ENCODE results near the gene RFX8. TPM values are rescaled to one million over a fixed set of nuclear protein-coding genes. Genes with fewer than 3 reads are reported as not detected.

RFX8 gene
- polyA plus RNA-seq, 1 of the 3 experiments (the other 2 are of a cell fraction) = 0.07 TPM

- peak; percentile 66 for TF ChIP-seq TEAD4 (IDR thresholded peaks at IDR 0.05; ENCODE audit: borderline replicate concordance, insufficient read depth)
- TF ChIP-seq, protein P1, sequence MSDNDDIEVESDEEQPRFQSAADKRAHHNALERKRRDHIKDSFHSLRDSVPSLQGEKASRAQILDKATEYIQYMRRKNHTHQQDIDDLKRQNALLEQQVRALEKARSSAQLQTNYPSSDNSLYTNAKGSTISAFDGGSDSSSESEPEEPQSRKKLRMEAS (IDR thresholded peaks at IDR 0.05; ENCODE audit: low read depth) = peak; percentile 57; the same call in 1 of the 2 replicates
- peak; percentile 85 for TF ChIP-seq JUND (IDR thresholded peaks at IDR 0.05)
- TF ChIP-seq USF1 (IDR thresholded peaks at IDR 0.05; ENCODE audit: borderline replicate concordance, low read depth) = no peak
- no peak for TF ChIP-seq FOXJ3 (CRISPR knock-in tag; IDR thresholded peaks at IDR 0.05)
- peak; percentile 89 for TF ChIP-seq NFIC (IDR thresholded peaks at IDR 0.05; ENCODE audit: borderline replicate concordance)
- TF ChIP-seq, protein P2, sequence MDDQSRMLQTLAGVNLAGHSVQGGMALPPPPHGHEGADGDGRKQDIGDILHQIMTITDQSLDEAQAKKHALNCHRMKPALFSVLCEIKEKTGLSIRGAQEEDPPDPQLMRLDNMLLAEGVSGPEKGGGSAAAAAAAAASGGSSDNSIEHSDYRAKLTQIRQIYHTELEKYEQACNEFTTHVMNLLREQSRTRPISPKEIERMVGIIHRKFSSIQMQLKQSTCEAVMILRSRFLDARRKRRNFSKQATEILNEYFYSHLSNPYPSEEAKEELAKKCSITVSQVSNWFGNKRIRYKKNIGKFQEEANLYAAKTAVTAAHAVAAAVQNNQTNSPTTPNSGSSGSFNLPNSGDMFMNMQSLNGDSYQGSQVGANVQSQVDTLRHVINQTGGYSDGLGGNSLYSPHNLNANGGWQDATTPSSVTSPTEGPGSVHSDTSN (IDR thresholded peaks at IDR 0.05) = peak; percentile 75
- TF ChIP-seq TAF1 (IDR thresholded peaks at IDR 0.05; ENCODE audit: borderline replicate concordance, low read depth, low read length) = no peak
- no peak for TF ChIP-seq RAD21 (IDR thresholded peaks at IDR 0.05; ENCODE audit: low read length)
- TF ChIP-seq, protein P3, sequence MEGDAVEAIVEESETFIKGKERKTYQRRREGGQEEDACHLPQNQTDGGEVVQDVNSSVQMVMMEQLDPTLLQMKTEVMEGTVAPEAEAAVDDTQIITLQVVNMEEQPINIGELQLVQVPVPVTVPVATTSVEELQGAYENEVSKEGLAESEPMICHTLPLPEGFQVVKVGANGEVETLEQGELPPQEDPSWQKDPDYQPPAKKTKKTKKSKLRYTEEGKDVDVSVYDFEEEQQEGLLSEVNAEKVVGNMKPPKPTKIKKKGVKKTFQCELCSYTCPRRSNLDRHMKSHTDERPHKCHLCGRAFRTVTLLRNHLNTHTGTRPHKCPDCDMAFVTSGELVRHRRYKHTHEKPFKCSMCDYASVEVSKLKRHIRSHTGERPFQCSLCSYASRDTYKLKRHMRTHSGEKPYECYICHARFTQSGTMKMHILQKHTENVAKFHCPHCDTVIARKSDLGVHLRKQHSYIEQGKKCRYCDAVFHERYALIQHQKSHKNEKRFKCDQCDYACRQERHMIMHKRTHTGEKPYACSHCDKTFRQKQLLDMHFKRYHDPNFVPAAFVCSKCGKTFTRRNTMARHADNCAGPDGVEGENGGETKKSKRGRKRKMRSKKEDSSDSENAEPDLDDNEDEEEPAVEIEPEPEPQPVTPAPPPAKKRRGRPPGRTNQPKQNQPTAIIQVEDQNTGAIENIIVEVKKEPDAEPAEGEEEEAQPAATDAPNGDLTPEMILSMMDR (IDR thresholded peaks at IDR 0.05) = no peak
- peak; percentile 86 for TF ChIP-seq TCF12 (IDR thresholded peaks at IDR 0.05)
- peak; percentile 86 for TF ChIP-seq FOXM1 (IDR thresholded peaks at IDR 0.05; ENCODE audit: low read depth)
These were observed 28.0 kb downstream of the RFX8 start (continued) for GRCh38 chr2:101446869-101447268.

GRCh38 chr2:101442667-101443061 is 32.2 kb downstream of the RFX8 start:
- TF ChIP-seq, protein P3 (IDR thresholded peaks at IDR 0.05) = peak; percentile 30
- no peak for TF ChIP-seq FOXM1 (IDR thresholded peaks at IDR 0.05; ENCODE audit: low read depth)
- Histone ChIP-seq H3K4me3 (ENCODE audit: low read depth in 2 of 2, low read length in 1 of 2) (no peak overlapping the region), H3K4me1 (ENCODE audit: control insufficient read depth in 1 of 2, insufficient read depth in 2 of 2, low read depth in 1 of 2, low read length in 1 of 2) (peaks cover 9 to 10% of the 10 kb centered on the region in 2 experiments; a peak in 1 of 4 replicates), H3K9me3 (no peaks in the 10 kb centered on the region), H3K36me3 (replicated peaks in 1 of 2; ENCODE audit: control insufficient read depth in 1 of 2, insufficient read depth in 2 of 2, low read length in 1 of 2) (no peaks in the 10 kb centered on the region), H3K27me3 (ENCODE audit: insufficient read depth) (no peaks in the 10 kb centered on the region), H3F3A (replicated peaks; ENCODE audit: insufficient read depth) (peaks cover 38% of the 10 kb centered on the region), H3K27ac (ENCODE audit: low read depth in 2 of 2, low read length in 1 of 2) (peak overlapping the region in 1 of 2 experiments; percentile 98; a peak in 2 of 4 replicates), H3K4me2 (peak overlapping the region; percentile 17; the same call in 1 of the 2 replicates), H3K9me2 (no peaks in the 10 kb centered on the region), H2AFZ (ENCODE audit: low read depth) (peak overlapping the region; percentile 60), H3K9ac (peak overlapping the region; percentile 56; the same call in 1 of the 2 replicates), H4K20me1 (ENCODE audit: insufficient read depth) (no peaks in the 10 kb centered on the region), H3K79me2 (ENCODE audit: insufficient read depth) (no peaks in the 10 kb centered on the region)
- no peak for DNase-seq
- 94% methylated on average over 2 of the region's 3 CpGs for WGBS (ENCODE audit: low lambda C conversion rate)
- ChIA-PET CTCF (no interaction called here), POLR2A (no interaction called here)

All from SK-N-SH (cell line).